HG03571 (cell line): ENCODE data around the gene MTRFR.

ENCODE experiments used
- ATAC-seq: cut with Tn5 transposase; IDR thresholded peaks from one replicate; pipeline ENCODE4 v1.9.1; 2021; ENCODE audit not compliant: unreplicated experiment

MTRFR gene

GRCh38 chr12:123270214-123271000 is 37.2 kb downstream of the MTRFR start:
- ATAC-seq: peak; percentile 3

GRCh38 chr12:123271001-123271668 is 37.9 kb downstream of the MTRFR start:
- ATAC-seq: peak; percentile 51

- no peak for ATAC-seq
Measured at GRCh38 chr12:123273166-123273565, 39.9 kb downstream of the MTRFR start.

DNA sequence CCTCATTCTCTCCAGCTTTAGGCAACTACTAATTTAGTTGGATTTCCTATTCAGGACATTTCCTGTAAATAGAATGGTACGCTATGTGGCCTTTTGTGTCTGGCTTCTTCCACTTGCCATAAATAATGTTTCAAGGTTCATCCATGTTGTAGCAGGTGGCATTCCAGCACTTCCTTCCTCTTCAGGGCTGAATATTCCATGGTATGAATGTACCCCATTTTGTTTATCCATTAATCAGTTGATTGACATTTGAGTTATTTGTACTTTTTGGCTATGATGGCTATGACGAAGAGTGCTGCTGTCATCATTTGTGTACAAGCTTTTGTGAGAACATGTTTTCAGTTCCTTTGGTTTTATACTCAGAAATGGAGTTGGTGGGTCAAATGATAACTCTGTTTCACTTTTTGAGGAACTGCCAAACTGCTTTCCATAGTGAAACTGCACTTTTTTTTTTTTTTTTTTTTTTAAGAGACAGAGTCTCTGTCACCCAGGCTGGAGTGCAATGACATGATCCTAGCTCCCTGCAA is 44.9 kb downstream of the MTRFR start:
- ATAC-seq: peak; percentile 78

GRCh38 chr12:123280971-123281370 is 47.7 kb downstream of the MTRFR start:
- no peak for ATAC-seq

GRCh38 chr12:123282111-123282510 is 48.9 kb downstream of the MTRFR start:
- ATAC-seq: no peak

DNA sequence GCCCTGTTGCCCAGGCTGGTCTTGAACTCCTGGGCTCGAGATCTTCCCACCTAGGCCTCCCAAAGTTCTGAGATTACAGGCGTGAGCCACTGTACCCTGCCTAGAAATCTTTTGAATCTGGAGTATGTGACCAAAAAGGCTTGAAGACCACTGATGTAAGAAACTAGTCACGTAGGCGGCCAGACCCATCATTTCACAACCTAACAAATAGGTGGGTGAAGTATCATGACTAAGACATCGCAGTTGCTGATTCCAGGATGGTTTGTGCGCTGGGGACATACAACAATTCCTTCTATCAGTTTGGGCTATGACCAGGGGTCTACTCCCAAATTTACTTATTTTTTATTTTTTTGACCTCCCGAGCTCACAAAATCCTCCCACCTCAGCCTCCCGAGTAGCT is 50.2 kb downstream of the MTRFR start:
- ATAC-seq: no peak

DNA sequence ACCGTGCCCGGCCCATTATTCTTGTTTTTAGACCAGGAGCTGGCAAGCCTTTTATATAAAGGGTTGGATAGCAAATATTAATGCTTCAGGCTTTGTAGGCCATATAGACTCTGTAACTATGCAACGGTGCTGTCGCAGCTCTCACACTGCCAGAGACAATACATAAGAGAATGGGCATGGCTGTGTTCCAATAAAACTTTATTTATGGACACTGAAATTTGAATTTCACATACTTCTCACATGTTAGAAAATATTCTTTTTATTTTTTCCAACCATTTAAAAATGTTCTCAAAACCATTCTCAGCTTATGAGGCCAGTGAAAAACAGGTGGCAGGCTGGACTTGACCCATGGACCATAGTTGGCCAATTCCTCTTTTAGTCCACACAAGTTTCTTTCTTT is 51.4 kb downstream of the MTRFR start:
- no peak for ATAC-seq

GRCh38 chr12:123286652-123287373 is 53.6 kb downstream of the MTRFR start:
- no peak for ATAC-seq

- no peak for ATAC-seq
Measured at GRCh38 chr12:123288751-123289346, 55.6 kb downstream of the MTRFR start.

DNA sequence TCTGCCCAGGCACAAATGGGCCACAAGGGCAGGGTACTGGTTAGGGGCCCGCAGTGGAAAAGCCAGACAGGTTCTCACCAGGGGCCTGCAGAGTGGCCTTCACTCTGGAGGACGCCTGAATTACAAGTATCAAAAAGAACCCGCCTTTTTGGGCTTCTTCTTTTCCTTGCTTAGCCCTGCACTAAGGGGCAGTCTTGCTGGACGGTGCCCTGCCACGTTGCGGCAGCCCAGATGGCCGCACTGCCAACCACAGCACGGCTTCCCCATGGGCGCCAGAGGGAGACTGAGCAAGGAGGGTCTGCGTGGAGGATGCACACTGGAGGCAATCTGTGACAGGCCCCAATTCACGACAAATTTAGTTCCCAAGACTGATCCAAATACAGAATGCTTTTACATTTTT is 56.7 kb downstream of the MTRFR start:
- no peak for ATAC-seq

DNA sequence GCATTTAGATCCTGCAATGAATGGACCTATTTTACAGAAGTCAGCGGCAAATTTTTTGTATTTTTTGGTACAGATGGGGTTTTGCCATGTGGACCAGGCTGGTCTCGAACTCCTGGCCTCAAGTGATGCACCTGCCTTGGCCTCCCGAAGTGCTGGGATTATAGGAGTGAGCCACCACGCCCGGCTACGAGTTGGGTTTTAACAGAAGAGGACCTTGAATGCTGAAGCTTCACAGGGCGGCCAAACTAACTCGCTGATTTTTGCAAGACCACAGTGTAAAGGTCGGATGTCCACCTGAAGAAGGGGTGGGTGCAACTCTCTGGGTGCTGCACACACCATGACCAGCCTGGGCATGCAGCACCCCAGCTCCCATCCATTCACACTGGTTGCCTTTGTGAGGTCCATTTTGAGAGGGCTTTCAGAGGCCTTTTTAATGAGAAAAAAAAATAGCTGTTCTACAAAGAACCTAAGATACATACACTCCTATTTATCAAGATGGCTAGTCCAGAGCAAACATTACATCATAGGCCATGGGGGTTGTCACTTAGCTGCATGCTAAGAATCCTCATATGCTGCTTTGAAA is 60.0 kb downstream of the MTRFR start:
- no peak for ATAC-seq

DNA sequence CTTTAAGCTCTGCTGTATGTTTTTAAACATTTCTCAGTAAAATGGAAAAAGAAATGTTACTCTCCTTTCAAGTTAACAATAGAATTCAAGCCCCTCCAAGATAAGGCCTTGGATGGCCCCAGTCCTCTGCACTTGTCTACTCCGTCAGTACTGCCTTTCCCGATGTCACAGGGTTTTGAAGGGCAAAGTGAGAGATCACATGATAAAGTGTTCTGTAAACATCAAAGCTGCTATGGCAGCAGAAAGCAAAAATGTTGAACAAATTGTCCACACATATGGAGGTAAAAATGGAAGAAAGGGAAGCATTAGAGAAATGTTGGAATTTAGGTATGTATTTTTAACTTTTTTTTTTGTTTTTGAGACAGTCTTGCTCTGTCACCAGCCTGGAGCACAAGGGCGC is 71.9 kb downstream of the MTRFR start:
- ATAC-seq: no peak

DNA sequence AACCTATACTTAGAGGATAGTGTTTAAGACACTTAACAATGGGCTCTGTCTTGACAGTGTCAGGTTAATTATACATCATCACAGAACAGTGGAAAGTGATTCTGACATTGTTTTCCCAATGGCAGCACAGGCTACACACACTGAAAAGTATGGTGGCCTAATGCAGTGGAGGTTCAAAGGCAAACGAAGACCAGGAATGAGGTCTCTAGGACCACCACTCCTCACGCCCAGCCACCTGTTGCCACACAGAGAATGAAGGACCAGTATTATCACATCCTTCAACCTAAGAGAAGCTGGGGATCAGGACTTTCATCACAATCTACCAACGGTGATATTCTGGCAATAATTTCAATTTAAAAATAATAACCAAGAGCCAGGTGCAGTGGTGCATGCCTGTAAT is 73.0 kb downstream of the MTRFR start:
- ATAC-seq: no peak
